WTC11 (cell line): ENCODE results near the gene CD109.

Experiments used
- ATF2 ChIP-seq: sonication (generic); formaldehyde crosslinking; IDR thresholded peaks from 2 replicates; pipeline ENCODE4 v1.8.1; 2022; ENCODE audit warnings: low read depth, missing genetic modification reagents, borderline replicate concordance
- CBFB ChIP-seq: sonication (generic); formaldehyde crosslinking; IDR thresholded peaks from 2 replicates; pipeline ENCODE4 v1.8.1; 2022; ENCODE audit warnings: mild to moderate bottlenecking, low read depth, missing genetic modification reagents
- CREM ChIP-seq: sonication (generic); formaldehyde crosslinking; IDR thresholded peaks from 2 replicates; pipeline ENCODE4 v1.8.1; 2022; ENCODE audit warnings: mild to moderate bottlenecking, missing genetic modification reagents, moderate library complexity
- CTCF ChIP-seq: fragments of 200-600 bp; IDR thresholded peaks from 2 replicates; pipeline ENCODE4 v1.8.0; 2022; ENCODE audit warnings: antibody characterized with exemption

GRCh38 chr6:73803562-73804241 is 107.7 kb downstream of the CD109 start:
- TF ChIP-seq CBFB (CRISPR knock-in tag) (no peak), CTCF (peak; percentile 48), CREM (CRISPR knock-in tag) (no peak), ATF2 (CRISPR knock-in tag) (no peak)
